ENCODE results near the gene KIF5A.
"Not testable (repeated sequence)": the region's sequence is repeated elsewhere in the genome, so short reads cannot be mapped to it uniquely, and the experiment has no call there.

The KIF5A gene

DNA sequence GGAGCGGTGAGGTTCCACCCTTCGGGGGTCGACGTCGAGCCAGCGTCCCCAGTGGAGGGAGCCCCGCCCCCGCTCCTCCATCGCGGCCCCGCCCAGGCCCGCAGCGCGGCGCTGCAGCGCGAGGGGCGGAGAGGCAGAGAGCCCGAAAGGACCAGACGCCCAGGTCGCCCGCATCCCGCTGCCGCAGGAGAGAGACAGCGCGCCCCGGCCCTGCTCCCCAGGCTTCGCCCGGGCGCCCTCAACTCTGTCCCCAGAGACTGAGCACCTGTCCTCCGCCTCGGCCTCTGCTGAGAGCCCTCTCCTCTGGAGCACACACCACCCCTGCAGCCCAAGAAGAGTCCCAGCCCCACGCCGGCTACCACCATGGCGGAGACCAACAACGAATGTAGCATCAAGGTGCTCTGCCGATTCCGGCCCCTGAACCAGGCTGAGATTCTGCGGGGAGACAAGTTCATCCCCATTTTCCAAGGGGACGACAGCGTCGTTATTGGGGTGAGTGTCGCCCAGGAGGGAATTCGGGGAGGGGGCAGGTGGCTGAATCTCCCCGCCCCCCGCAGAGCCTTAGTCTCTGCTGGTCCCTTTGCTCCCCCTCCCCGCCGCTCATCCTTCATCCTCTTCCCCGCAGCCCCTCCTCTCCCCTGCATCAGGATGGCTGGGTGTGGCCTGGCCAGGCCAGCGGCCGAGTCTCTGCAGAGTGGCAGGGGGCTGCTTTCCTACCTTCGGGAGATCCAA, at the start of gene KIF5A:
TSS of gene KIF5A (plus strand) at position 136 of the 732 bp plus-strand sequence. CDS start at position 364, 228 bp downstream.
- peak; percentile 61 for DNase-seq

DNA sequence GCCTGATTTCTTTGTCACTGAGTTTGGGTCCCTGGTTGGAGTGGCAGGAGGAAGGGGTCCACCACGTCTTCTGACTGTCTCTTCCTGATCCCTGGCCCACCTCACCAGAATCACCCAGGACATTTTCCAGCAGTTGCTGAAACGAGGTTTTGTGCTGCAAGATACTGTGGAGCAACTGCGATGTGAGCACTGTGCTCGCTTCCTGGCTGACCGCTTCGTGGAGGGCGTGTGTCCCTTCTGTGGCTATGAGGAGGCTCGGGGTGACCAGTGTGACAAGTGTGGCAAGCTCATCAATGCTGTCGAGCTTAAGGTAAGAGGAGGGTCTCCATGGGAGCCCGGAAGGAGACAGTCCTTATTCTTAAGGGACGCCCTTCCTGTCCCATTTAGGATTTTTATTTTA, 49.6 kb upstream of the KIF5A start:
- DNase-seq = no peak

DNA sequence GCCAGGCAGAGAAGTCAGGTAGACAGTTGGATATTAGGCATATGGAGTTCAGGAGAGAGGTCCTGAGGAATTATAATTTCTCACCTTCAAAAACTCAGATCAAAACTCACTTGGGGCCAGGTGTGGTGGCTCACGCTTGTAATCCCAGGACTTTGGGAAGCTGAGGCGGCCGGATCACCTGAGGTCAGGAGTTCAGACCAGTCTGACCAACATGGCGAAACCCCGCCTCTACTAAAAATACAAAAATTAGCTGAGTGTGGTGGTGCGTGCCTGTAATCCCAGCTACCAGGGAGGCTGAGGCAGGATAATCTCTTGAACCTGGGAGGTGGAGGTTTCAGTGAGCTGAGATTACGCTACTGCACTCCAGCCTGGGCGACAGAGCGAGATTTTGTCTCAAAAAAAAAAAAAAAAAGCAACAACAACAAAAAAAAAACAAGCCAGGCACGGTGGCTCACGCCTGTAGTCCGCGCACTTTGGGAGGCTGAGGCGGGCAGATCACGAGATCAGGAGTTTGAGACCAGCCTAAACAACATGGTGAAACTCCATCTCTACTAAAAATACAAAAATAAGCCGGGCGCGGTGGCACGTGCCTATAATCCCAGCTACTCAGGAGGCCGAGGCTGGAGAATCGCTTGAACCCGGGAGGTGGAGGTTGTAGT, 47.4 kb upstream of the KIF5A start:
- not testable (repeated sequence) for DNase-seq

DNA sequence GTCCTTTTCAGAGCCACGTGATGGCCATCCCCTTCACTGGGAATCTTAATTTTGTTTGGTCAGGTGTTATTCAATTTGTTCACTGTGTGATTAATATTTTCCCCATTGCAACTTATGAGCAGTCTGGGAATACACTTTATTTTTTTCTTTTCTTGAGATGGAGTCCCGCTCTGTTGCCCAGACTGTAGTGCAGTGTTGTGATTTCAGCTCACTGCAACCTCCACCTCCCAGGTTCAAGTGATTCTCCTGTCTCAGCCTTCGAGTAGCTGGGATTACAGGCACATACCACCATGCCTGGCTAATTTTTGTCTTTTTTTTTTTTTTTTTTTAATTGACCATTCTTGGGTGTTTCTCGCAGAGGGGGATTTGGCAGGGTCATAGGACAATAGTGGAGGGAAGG, 43.3 kb upstream of the KIF5A start:
- not testable (repeated sequence) for DNase-seq

DNA sequence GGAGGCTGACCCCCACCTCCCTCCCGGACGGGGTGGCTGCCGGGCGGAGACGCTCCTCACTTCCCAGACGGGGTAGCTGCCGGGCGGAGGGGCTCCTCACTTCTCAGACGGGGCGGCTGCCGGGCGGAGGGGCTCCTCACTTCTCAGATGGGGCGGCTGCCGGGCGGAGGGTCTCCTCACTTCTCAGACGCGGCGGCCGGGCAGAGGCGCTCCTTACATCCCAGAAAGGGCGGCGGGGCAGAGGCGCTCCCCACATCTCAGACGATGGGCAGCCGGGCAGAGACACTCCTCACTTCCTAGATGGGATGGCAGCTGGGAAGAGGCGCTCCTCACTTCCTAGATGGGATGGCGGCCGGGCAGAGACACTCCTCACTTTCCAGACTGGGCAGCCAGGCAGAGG, 42.0 kb upstream of the KIF5A start:
- not testable (repeated sequence) for DNase-seq

DNA sequence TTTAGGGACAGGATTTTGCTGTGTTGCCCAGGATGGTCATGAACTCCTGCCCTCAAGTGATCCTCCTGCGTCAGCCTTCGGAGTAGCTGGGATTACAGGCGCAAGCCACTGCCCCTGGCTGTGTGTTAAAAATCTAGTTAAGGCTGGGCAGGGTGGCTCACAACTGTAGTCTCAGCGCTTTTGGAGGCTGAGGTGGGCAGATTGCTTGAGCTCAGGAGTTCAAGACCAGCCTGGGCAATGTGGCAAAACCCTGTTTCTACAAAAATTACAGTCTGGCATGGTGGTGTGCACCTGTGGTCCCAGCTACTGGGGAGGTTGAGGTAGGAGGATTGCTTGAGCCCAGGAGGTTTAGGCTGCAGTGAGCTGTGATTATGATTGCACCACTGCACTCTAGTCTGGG, 38.7 kb upstream of the KIF5A start:
- no peak for DNase-seq

DNA sequence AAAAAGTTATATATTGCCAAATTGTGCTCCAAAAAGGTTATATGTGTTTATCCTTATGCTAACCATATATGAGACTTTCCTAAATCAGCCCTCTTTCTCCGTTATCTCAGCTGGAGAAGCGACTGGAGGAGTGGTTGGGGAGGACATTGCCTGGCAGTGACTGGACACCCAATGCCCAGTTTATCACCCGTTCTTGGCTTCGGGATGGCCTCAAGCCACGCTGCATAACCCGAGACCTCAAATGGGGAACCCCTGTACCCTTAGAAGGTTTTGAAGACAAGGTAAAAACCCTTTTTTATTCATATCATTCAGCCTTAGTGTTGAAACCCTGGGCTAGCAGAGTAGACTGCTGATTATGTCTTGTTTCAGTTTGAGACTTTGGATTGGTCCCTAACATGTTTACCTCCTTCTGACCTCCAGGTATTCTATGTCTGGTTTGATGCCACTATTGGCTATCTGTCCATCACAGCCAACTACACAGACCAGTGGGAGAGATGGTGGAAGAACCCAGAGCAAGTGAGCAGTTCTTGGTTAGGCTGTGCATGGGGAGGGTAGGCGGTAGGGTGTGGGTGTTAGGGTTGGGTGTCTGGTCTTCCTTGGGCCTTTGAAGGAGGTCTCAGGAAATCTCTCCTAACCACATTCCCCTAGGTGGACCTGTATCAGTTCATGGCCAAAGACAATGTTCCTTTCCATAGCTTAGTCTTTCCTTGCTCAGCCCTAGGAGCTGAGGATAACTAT, 38.1 kb upstream of the KIF5A start:
- no peak for DNase-seq

DNA sequence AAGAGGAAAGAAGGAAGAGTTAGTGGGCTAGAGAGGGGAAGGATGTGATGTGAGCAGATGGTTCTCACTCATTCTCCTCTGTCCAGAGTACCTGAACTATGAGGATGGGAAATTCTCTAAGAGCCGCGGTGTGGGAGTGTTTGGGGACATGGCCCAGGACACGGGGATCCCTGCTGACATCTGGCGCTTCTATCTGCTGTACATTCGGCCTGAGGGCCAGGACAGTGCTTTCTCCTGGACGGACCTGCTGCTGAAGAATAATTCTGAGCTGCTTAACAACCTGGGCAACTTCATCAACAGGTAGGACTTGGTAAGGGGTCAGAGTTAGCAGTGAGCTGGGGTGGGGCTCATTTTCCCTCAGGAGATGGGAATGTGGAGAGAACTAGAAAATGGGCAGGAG, 37.2 kb upstream of the KIF5A start:
- no peak for DNase-seq

DNA sequence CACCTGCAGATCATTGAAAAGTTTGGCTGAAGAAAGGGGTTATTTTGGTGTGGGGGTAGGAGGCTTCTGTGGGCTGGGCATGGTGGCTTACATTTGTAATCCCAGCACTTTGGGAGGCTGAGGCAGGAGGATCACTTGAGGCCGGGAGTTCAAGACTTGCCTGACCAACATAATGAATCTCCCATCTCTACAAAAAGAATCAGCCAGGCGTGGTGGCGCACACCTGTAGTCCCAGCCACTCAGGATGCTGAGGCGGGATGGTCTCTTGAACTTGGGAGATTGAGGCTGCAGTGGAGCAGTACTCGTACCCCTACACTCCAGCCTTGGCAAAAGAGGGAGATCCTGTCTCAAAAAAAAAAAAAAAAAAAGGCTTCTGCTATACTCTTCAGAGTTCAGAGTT, 36.6 kb upstream of the KIF5A start:
- no peak for DNase-seq

DNA sequence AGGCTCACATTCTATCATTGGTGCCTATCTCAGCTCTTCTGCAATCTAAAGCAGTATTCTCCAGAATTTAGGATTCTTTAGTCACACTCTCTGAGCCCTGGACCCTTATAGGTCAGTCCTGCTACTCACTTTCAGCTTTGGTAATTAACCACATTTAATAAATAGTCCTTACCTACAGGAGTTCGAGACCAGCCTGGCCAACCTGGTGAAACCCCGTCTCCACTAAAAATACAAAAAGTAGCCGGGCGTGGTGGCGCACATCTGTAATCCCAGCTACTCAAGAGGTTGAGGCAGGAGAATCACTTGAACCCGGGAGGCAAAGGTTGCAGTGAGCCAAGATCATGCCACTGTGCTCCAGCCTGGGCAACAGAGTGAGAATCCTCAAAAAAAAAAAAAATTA, 36.2 kb upstream of the KIF5A start:
- not testable (repeated sequence) for DNase-seq

DNA sequence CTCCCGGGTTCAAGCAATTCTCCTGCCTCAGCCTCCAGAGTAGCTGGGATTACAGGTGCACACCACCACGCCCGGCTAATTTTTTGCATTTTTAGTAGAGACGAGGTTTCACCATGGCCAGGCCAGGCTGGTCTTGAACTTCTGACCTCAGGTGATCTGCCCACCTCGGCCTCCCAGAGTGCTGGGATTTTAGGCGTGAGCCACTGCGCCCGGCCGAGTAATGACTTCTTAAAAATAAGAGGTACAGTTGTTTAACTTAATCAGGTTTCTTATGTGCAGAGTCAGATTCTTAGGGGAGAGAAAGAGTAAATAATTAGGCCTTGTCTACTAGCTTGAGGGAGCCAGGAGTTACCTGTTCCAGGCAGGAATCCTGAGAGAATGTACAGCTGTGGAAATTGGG, 35.6 kb upstream of the KIF5A start:
- DNase-seq = not testable (repeated sequence)

DNA sequence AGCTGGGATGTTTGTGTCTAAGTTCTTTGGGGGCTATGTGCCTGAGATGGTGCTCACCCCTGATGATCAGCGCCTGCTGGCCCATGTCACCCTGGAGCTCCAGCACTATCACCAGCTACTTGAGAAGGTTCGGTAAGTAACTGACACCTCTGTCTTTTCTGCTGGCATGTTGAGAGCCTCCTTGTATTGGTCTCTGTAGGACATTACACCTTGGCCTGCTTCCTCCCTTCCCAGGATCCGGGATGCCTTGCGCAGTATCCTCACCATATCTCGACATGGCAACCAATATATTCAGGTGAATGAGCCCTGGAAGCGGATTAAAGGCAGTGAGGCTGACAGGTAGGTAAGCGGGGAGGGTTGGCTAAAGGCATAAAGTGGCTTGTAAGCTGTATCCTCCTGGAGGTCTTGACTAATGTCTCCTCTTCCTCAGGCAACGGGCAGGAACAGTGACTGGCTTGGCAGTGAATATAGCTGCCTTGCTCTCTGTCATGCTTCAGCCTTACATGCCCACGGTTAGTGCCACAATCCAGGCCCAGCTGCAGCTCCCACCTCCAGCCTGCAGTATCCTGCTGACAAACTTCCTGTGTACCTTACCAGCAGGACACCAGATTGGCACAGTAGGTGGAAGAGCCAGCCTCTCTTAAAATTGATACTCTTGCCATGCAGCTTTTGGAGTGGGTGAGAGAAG, 35.0 kb upstream of the KIF5A start:
- DNase-seq = no peak

DNA sequence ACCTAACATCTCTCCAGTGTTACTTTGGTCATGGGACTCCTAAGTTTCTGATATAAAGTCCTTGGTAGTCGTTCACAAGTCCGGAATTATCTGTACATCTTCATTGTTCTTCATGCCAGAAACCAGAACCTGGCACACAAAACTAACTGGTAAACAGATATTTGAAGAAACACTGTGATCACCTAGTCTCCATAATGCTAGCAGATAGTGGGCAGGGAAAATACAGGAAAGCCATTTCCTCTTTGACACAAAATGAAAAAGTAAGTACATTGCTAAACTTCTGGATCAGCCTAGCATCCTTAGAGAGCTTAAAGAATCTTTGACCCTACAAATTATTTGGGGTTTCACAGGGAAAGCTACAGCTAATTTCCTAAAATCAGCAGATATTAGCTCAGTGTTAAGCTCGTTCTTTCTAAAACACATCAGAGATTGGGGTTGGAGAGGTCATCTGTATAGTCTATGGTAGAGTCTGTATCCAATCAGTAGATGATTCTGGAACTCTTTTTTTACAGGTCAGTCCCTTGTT, 34.4 kb upstream of the KIF5A start:
- no peak for DNase-seq

DNA sequence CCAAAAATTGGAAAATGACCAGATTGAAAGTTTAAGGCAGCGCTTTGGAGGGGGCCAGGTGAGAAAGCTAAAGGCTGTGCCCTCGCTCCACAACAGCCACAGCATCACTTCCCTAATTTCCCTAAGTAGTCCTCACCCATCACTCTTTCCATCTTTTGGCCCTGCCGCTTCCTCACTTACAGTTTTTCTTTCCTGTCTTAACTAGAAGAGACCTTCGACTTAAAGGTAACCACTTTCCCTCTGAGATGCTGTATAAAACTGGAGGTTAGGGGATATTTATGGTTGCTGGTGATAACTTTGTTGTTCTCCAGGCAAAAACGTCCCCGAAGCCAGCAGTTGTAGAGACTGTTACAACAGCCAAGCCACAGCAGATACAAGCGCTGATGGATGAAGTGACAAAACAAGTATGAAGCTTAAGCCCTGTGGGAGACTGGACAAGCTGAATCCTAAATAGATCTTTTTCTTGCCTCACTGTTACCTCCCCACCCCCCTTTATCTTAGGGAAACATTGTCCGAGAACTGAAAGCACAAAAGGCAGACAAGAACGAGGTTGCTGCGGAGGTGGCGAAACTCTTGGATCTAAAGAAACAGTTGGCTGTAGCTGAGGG, 33.8 kb upstream of the KIF5A start:
- no peak for DNase-seq

DNA sequence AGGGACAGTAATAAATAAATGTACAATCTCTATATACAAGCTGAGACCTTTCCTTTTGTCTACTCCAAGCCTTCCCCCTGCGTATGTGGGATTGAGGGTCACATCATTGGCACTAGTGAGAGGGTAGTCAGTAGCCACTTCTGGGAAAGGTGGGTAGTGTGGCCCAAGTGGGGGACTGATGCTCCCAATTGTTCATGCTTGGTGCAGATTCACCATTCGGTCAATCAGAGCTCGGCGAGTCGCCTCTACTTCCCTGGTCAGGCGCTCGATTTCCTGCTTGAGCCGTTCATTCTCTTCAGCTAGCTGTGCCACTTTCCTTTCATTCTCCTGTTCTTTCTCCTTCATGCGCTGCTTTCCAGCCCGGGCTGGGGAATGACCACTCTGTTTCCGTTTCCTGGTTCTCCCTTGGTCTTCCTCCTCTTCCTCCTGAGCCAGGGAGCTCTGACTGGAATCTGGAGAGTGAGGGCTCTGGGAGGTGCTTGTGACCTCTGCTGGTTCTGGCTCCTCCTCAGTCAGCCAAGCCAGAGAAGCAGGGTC, 33.2 kb upstream of the KIF5A start:
- no peak for DNase-seq

DNA sequence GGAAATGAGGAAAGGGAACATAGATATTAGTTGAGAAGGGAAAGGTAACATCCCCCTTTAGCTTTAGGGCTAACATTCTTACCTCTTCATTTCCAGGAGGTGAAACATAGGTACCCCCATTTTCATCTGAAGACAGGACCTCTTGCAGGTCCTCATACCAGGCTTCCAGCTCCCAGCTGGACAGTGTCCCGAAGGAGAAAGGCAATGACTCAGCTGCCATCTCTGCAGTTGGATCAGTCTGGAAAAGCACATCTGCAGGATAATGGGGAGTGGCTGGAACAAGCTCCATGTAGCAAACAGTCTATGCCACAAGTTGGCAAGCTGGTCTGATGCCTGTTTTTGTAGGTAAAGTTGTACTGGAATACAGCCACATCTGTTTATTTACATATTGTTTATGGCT, 32.7 kb upstream of the KIF5A start:
- DNase-seq = no peak

DNA sequence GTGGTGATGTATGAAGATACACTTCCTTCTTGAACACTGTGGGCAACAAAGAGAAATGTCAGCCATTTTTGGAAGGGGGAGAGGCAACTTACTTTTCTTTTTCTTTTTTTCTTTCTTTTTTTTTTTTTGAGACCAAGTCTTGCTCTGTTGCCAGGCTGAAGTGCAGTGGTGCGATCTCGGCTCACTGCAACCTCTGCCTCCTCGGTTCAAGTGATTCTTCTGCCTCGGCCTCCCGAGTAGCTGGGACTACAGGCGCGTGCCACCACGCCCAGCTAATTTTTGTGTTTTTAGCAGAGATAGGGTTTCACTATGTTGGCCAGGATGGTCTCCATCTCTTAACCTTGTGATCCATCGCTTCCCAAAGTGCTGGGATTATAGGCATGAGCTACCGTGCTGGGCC, 32.1 kb upstream of the KIF5A start:
- DNase-seq = not testable (repeated sequence)

DNA sequence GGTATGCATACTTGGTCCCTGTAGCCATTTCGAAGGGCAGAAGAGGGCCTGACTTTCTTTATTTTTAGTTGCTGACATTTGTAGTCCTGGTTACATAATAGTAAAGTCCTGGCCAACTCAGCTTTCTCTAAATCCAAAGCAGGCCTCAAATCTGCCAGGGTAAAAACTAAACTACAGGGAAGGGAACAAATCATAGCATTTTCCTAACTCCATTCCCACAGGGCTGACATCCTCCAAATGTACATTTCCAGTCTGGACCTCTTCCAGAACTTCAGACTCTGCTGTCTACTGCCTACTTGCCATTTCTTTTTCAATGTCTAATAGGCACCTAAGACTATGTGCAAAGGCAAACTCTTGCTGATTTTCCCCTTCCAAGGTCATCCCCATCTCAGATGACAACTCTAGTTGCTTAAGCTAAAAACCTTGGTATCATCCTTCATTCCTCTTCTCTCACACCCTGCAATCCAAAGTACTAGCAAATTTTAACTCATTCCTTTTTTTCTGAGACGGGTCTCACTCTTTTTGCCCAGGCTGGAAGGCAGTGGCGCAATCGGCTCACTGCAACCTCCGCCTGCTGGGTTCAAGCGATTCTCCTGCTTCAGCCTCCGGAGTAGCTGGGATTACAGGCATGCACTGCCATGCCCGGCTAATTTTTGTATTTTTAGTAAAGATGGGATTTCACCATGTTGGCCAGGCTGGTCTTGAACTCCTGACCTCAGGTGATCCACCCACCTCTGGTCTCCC, 31.5 kb upstream of the KIF5A start:
- no peak for DNase-seq

DNA sequence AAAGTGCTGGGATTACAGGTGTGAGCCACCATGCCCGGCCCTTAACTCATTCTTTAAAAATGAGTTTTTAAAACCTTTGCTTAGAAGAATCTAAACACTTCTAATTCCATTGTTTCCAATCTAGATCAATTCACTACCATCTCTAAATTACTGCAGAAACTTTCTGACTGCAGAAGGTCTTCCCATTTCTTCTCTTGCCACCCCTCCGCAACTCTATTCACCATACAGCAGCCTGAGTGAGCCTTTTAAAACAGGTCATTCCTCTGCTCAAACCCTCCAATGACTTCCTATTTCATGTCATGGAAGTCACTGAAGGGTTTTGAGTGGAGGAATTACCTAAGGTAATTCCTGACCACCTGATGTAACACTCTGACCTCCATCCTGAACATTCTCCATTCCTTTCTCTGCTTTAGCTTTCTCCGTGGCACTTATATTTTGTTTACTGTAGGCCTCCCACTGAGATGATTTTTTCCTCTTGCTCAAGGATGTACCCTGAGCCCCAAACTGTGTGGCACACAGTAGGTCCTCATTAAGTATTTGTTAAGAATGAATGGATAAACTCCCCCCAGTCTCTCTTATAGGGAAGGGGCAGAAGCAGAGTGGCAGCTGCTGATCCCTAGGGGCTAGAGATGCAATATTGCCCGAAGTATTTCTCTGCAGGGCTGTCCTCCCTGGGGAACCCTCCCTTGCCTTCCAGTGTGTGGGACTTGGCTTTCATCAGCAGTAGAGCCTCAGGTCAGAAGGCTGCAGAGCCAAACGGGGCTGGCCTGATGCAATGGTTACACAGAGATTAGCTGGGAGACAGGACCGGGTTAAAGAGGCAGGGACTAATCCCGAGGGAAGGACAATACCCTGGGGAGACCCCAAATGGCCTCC, 30.7 kb upstream of the KIF5A start:
- no peak for DNase-seq

DNA sequence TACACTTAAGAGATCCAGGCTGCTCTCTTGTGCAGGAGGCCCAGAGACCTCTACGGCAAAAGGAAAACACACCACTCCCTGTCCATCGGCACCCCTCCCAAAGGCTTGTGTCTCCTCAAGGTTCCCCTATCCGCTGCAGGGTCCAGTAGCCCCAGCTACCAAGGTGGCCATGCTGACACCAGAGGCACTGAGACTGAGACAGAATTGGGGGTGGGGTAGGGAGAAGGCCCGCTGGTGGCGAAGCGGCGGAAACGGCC, 30.1 kb upstream of the KIF5A start:
- peak; percentile 26 for DNase-seq
